SK-N-MC (cell line): ENCODE results near the gene NLGN1.

Source experiments
- EZH2 ChIP-seq: fragments of 200-600 bp; sonication (generic); IDR thresholded peaks from one replicate; pipeline ENCODE4 v1.6.1; 2017; ENCODE audit warnings: antibody characterized with exemption
- POLR2AphosphoS5 ChIP-seq: IDR thresholded peaks from 2 replicates; pipeline ENCODE4 v1.6.1; 2012; ENCODE audit warnings: mild to moderate bottlenecking, low read depth, low read length, borderline replicate concordance

DNA sequence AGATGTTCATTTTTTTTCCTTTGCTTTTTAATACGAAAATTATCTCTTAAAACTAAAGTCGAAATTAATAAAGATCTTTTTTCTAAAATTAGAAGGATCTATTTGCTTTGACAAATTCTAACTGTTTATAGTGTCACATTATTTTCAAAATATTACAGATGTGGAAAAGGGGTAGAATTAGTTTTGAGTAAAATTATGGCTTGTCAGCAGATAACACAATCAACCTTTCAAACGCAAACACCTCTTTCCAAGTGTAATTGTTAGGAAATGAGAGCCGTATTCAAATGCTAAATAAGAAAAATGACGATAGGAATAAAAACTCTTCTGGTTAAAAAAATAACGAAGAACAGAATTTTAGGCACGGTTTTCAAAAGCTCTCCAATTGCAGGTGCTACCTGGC, 704.7 kb downstream of the NLGN1 start:
- TF ChIP-seq EZH2 (no peak), POLR2AphosphoS5 (no peak)
